HepG2 (cell line): ENCODE data around the gene SMIM41. TPM values are rescaled to one million over a fixed set of nuclear protein-coding genes. Genes with fewer than 3 reads are reported as not detected.
A peak's percentile ranks its signal among the peaks of the same experiment; 100 is the strongest.

Experiments used
- CEBPB ChIP-seq: IDR thresholded peaks from 2 replicates; pipeline ENCODE4 v1.6.1; 2011; ENCODE audit warnings: low read depth, low read length, improper control_type of control experiment, borderline replicate concordance
- ELF1 ChIP-seq: sonication (generic); formaldehyde crosslinking; IDR thresholded peaks from 2 replicates; pipeline ENCODE4 v1.4.0; 2020; ENCODE audit warnings: missing genetic modification reagents
- IRF2 ChIP-seq: IDR thresholded peaks from 2 replicates; pipeline ENCODE4 v1.6.1; 2018; ENCODE audit warnings: missing genetic modification reagents, missing compliant biosample characterization
- MTF1 ChIP-seq: sonication (generic); formaldehyde crosslinking; IDR thresholded peaks from 2 replicates; pipeline ENCODE4 v1.5.0; 2020; ENCODE audit warnings: missing genetic modification reagents
- MTF2 ChIP-seq: sonication (generic); formaldehyde crosslinking; IDR thresholded peaks from 2 replicates; pipeline ENCODE4 v1.5.0; 2020; ENCODE audit warnings: missing genetic modification reagents, borderline replicate concordance
- PITX1 ChIP-seq: sonication (generic); formaldehyde crosslinking; IDR thresholded peaks from 2 replicates; pipeline ENCODE4 v1.5.1; 2020; ENCODE audit warnings: mild to moderate bottlenecking, missing genetic modification reagents
- SMAD3 ChIP-seq: sonication (generic); formaldehyde crosslinking; IDR thresholded peaks from 2 replicates; pipeline ENCODE4 v1.4.0; 2020; ENCODE audit warnings: missing genetic modification reagents
- ZNF598 ChIP-seq: sonication (generic); formaldehyde crosslinking; IDR thresholded peaks from 2 replicates; pipeline ENCODE4 v1.5.1; 2020; ENCODE audit warnings: mild to moderate bottlenecking, missing genetic modification reagents, borderline replicate concordance
- ZNF768 ChIP-seq: sonication (generic); formaldehyde crosslinking; IDR thresholded peaks from 2 replicates; pipeline ENCODE4 v1.4.0; 2020; ENCODE audit warnings: missing genetic modification reagents
- ZNF777 ChIP-seq: sonication (generic); formaldehyde crosslinking; IDR thresholded peaks from 2 replicates; pipeline ENCODE4 v1.4.0; 2020; ENCODE audit warnings: missing genetic modification reagents
- polyA plus RNA-seq, 8 experiments: library from polyadenylated mRNA; depleted of rRNA in 3 of 8; stranded (reverse) in 7 of 8; unstranded in 1 of 8; fragments of >200 nt; fragmentation: Illumina TruSeq in 4 of 8; extraction: Trizol in 4 of 8; gene quantifications; 2 replicates each; pipeline versions ENCODE4 v1.2.1 to v1.2.3, GENCODE V29; 2011 to 2016; ENCODE audit warnings: low read depth in 4 of 8, missing spikeins in 1 of 8, mixed read lengths in 1 of 8; ENCODE audit not compliant: insufficient read depth in 1 of 8
- total RNA-seq, 5 experiments: library from RNA; depleted of rRNA; stranded (reverse); fragments of >200 nt; fragmentation: Illumina TruSeq; extraction: Trizol; gene quantifications; 2 replicates each; pipeline ENCODE4 v1.2.3, GENCODE V29; 2016; ENCODE audit warnings: low read depth in 1 of 5
- TF ChIP-seq, protein P1 (sequence below): sonication (generic); formaldehyde crosslinking; IDR thresholded peaks from 2 replicates; pipeline ENCODE4 v1.4.0; 2020; ENCODE audit warnings: missing genetic modification reagents, borderline replicate concordance
- TF ChIP-seq, protein P2 (sequence below): sonication (generic); formaldehyde crosslinking; IDR thresholded peaks from 2 replicates; pipeline ENCODE4 v1.5.1; 2020; ENCODE audit warnings: missing genetic modification reagents, mild to moderate bottlenecking, borderline replicate concordance
- TF ChIP-seq, protein P3 (sequence below): sonication (generic); formaldehyde crosslinking; IDR thresholded peaks from 2 replicates; pipeline ENCODE4 v1.9.0; 2022; ENCODE audit warnings: missing genetic modification reagents, mild to moderate bottlenecking, borderline replicate concordance
- TF ChIP-seq, protein P4 (sequence below): sonication (generic); formaldehyde crosslinking; IDR thresholded peaks from 2 replicates; pipeline ENCODE4 v1.5.0; 2020; ENCODE audit warnings: mild to moderate bottlenecking, missing genetic modification reagents, borderline replicate concordance

The SMIM41 gene
- total and polyA plus RNA-seq, 2 of the 13 experiments (the other 11 are each of a cell fraction or from before 2014, with no cell fraction given), result not detected

DNA sequence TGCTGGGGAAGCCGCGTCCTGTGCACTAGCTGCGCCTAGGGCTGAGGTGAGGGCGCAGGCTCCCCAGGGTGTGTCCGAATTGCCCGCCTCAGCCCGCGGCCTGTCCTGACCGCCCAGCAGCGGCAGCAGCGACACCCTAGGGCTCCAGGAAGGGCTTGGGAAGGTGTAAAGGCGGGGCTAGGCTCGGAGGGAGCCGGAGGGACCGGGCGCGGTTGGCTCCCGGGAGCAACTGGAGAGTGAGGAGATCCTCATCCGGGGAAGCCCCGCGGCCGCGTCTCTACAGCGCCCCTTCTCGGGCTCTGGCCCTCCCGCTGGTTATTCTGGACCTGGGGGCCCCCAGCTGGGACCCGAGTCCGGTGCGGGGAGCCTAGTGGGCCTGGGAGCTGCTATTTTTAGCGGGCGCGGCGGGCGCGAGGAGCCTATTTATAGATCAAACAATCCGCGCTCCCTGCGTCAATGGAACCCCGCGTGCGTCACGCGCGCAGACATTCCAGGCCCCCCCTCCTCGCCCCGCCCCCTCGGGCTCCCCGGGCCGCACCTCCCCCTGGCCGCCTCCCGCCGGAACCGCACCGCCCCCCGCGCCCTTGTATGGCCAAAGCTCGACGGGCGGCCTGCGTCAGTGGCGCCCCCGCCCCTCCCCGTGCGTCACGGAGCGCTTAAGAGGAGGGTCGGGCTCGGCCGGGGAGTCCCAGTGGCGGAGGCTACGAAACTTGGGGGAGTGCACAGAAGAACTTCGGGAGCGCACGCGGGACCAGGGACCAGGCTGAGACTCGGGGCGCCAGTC lies 28.6 kb upstream of the SMIM41 start, which contains the start of gene NR4A1 (continued):
- TF ChIP-seq ZNF777 (CRISPR knock-in tag) (peak; percentile 80), IRF2 (CRISPR knock-in tag) (peak; percentile 22), MTF1 (CRISPR knock-in tag) (no peak), PITX1 (CRISPR knock-in tag) (0 out of 2 replicates have a peak, but pooled peaks have one; percentile 24), ZNF768 (CRISPR knock-in tag) (peak; percentile 6), MTF2 (CRISPR knock-in tag) (0 out of 2 replicates have a peak, but pooled peaks have one; percentile 43), SMAD3 (CRISPR knock-in tag) (peak; percentile 32; the same call in 1 of the 2 replicates), ELF1 (CRISPR knock-in tag) (peak; percentile 57; the same call in 1 of the 2 replicates), CEBPB (no peak), ZNF598 (peak; percentile 69; the same call in 1 of the 2 replicates)
- TF ChIP-seq, protein P1, sequence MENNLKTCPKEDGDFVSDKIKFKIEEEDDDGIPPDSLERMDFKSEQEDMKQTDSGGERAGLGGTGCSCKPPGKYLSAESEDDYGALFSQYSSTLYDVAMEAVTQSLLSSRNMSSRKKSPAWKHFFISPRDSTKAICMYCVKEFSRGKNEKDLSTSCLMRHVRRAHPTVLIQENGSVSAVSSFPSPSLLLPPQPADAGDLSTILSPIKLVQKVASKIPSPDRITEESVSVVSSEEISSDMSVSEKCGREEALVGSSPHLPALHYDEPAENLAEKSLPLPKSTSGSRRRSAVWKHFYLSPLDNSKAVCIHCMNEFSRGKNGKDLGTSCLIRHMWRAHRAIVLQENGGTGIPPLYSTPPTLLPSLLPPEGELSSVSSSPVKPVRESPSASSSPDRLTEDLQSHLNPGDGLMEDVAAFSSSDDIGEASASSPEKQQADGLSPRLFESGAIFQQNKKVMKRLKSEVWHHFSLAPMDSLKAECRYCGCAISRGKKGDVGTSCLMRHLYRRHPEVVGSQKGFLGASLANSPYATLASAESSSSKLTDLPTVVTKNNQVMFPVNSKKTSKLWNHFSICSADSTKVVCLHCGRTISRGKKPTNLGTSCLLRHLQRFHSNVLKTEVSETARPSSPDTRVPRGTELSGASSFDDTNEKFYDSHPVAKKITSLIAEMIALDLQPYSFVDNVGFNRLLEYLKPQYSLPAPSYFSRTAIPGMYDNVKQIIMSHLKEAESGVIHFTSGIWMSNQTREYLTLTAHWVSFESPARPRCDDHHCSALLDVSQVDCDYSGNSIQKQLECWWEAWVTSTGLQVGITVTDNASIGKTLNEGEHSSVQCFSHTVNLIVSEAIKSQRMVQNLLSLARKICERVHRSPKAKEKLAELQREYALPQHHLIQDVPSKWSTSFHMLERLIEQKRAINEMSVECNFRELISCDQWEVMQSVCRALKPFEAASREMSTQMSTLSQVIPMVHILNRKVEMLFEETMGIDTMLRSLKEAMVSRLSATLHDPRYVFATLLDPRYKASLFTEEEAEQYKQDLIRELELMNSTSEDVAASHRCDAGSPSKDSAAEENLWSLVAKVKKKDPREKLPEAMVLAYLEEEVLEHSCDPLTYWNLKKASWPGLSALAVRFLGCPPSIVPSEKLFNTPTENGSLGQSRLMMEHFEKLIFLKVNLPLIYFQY (CRISPR knock-in tag), result peak; percentile 80; the same call in 1 of the 2 replicates
- TF ChIP-seq, protein P2, sequence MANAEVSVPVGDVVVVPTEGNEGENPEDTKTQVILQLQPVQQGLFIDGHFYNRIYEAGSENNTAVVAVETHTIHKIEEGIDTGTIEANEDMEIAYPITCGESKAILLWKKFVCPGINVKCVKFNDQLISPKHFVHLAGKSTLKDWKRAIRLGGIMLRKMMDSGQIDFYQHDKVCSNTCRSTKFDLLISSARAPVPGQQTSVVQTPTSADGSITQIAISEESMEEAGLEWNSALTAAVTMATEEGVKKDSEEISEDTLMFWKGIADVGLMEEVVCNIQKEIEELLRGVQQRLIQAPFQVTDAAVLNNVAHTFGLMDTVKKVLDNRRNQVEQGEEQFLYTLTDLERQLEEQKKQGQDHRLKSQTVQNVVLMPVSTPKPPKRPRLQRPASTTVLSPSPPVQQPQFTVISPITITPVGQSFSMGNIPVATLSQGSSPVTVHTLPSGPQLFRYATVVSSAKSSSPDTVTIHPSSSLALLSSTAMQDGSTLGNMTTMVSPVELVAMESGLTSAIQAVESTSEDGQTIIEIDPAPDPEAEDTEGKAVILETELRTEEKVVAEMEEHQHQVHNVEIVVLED (CRISPR knock-in tag), result peak; percentile 90
- TF ChIP-seq, protein P3, sequence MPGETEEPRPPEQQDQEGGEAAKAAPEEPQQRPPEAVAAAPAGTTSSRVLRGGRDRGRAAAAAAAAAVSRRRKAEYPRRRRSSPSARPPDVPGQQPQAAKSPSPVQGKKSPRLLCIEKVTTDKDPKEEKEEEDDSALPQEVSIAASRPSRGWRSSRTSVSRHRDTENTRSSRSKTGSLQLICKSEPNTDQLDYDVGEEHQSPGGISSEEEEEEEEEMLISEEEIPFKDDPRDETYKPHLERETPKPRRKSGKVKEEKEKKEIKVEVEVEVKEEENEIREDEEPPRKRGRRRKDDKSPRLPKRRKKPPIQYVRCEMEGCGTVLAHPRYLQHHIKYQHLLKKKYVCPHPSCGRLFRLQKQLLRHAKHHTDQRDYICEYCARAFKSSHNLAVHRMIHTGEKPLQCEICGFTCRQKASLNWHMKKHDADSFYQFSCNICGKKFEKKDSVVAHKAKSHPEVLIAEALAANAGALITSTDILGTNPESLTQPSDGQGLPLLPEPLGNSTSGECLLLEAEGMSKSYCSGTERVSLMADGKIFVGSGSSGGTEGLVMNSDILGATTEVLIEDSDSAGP (CRISPR knock-in tag), result peak; percentile 66
- TF ChIP-seq, protein P4, sequence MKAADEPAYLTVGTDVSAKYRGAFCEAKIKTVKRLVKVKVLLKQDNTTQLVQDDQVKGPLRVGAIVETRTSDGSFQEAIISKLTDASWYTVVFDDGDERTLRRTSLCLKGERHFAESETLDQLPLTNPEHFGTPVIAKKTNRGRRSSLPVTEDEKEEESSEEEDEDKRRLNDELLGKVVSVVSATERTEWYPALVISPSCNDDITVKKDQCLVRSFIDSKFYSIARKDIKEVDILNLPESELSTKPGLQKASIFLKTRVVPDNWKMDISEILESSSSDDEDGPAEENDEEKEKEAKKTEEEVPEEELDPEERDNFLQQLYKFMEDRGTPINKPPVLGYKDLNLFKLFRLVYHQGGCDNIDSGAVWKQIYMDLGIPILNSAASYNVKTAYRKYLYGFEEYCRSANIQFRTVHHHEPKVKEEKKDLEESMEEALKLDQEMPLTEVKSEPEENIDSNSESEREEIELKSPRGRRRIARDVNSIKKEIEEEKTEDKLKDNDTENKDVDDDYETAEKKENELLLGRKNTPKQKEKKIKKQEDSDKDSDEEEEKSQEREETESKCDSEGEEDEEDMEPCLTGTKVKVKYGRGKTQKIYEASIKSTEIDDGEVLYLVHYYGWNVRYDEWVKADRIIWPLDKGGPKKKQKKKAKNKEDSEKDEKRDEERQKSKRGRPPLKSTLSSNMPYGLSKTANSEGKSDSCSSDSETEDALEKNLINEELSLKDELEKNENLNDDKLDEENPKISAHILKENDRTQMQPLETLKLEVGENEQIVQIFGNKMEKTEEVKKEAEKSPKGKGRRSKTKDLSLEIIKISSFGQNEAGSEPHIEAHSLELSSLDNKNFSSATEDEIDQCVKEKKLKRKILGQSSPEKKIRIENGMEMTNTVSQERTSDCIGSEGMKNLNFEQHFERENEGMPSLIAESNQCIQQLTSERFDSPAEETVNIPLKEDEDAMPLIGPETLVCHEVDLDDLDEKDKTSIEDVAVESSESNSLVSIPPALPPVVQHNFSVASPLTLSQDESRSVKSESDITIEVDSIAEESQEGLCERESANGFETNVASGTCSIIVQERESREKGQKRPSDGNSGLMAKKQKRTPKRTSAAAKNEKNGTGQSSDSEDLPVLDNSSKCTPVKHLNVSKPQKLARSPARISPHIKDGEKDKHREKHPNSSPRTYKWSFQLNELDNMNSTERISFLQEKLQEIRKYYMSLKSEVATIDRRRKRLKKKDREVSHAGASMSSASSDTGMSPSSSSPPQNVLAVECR, result peak; percentile 78
